HepG2 (cell line): ENCODE results near the gene TUBB3. TPM values are rescaled to one million over a fixed set of nuclear protein-coding genes. Genes with fewer than 3 reads are reported as not detected.
A peak's percentile ranks its signal among the peaks of the same experiment; 100 is the strongest.

ENCODE experiments used
- ARID3A ChIP-seq: IDR thresholded peaks from 2 replicates; pipeline ENCODE4 v1.6.1; 2012; ENCODE audit warnings: low read depth, low read length, improper control_type of control experiment
- ATAD3A ChIP-seq: sonication (generic); formaldehyde crosslinking; IDR thresholded peaks from 2 replicates; pipeline ENCODE4 v1.4.0; 2020; ENCODE audit warnings: missing genetic modification reagents
- ETS1 ChIP-seq: sonication (generic); formaldehyde crosslinking; IDR thresholded peaks from 2 replicates; pipeline ENCODE4 v1.4.0; 2020; ENCODE audit warnings: missing genetic modification reagents
- GPN1 ChIP-seq: sonication (generic); formaldehyde crosslinking; IDR thresholded peaks from 2 replicates; pipeline ENCODE4 v1.5.1; 2020; ENCODE audit warnings: missing genetic modification reagents, borderline replicate concordance
- IRX3 ChIP-seq: sonication (generic); formaldehyde crosslinking; IDR thresholded peaks from 2 replicates; pipeline ENCODE4 v1.8.1; 2023; ENCODE audit warnings: mild to moderate bottlenecking, low read depth, missing genetic modification reagents, borderline replicate concordance
- MTA1 ChIP-seq: sonication (generic); formaldehyde crosslinking; IDR thresholded peaks from 2 replicates; pipeline ENCODE4 v1.4.0; 2020; ENCODE audit warnings: missing genetic modification reagents, mild to moderate bottlenecking, borderline replicate concordance
- NFATC3 ChIP-seq: sonication (generic); formaldehyde crosslinking; IDR thresholded peaks from 2 replicates; pipeline ENCODE4 v1.5.1; 2020; ENCODE audit warnings: mild to moderate bottlenecking, missing genetic modification reagents
- RFX1 ChIP-seq: fragments of 450-650 bp; IDR thresholded peaks from 2 replicates; pipeline ENCODE4 v1.6.1; 2017
- SNAPC2 ChIP-seq: sonication (generic); formaldehyde crosslinking; IDR thresholded peaks from 2 replicates; pipeline ENCODE4 v1.8.1; 2022; ENCODE audit warnings: mild to moderate bottlenecking, missing genetic modification reagents
- SOX5 ChIP-seq: IDR thresholded peaks from 2 replicates; pipeline ENCODE4 v1.6.1; 2016; ENCODE audit warnings: borderline replicate concordance
- SRY ChIP-seq: sonication (generic); formaldehyde crosslinking; IDR thresholded peaks from 2 replicates; pipeline ENCODE4 v1.8.0; 2022; ENCODE audit warnings: mild to moderate bottlenecking, missing genetic modification reagents
- SUZ12 ChIP-seq: fragments of 150-350 bp; IDR thresholded peaks from 2 replicates; pipeline ENCODE4 v1.6.1; 2014; ENCODE audit warnings: low read depth, low read length
- ZNF34 ChIP-seq: sonication (generic); formaldehyde crosslinking; IDR thresholded peaks from 2 replicates; pipeline ENCODE4 v1.4.0; 2020; ENCODE audit warnings: mild to moderate bottlenecking, missing genetic modification reagents, borderline replicate concordance
- ZNF407 ChIP-seq: sonication (generic); formaldehyde crosslinking; IDR thresholded peaks from one replicate; pipeline ENCODE4 v1.5.1; 2020; ENCODE audit warnings: mild to moderate bottlenecking, missing genetic modification reagents; ENCODE audit errors: not compliant biosample characterization
- ZNF432 ChIP-seq: sonication (generic); formaldehyde crosslinking; IDR thresholded peaks from 2 replicates; pipeline ENCODE4 v1.5.0; 2020; ENCODE audit warnings: missing genetic modification reagents, mild to moderate bottlenecking, borderline replicate concordance
- ZNF580 ChIP-seq: IDR thresholded peaks from 2 replicates; pipeline ENCODE4 v1.6.1; 2016; ENCODE audit warnings: low read depth, borderline replicate concordance
- ZNF780A ChIP-seq: sonication (generic); formaldehyde crosslinking; IDR thresholded peaks from 2 replicates; pipeline ENCODE4 v1.8.0; 2022; ENCODE audit warnings: mild to moderate bottlenecking, missing genetic modification reagents, moderate library complexity
- ZSCAN22 ChIP-seq: sonication (generic); formaldehyde crosslinking; IDR thresholded peaks from 2 replicates; pipeline ENCODE4 v1.4.0; 2020; ENCODE audit warnings: mild to moderate bottlenecking, missing genetic modification reagents
- ZSCAN30 ChIP-seq: sonication (generic); formaldehyde crosslinking; IDR thresholded peaks from 2 replicates; pipeline ENCODE4 v1.5.0; 2020; ENCODE audit warnings: mild to moderate bottlenecking, missing genetic modification reagents
- polyA plus RNA-seq, 8 experiments: library from polyadenylated mRNA; depleted of rRNA in 3 of 8; stranded (reverse) in 7 of 8; unstranded in 1 of 8; fragments of >200 nt; fragmentation: Illumina TruSeq in 4 of 8; extraction: Trizol in 4 of 8; gene quantifications; 2 replicates each; pipeline versions ENCODE4 v1.2.1 to v1.2.3, GENCODE V29; 2011 to 2016; ENCODE audit warnings: low read depth in 4 of 8, missing spikeins in 1 of 8, mixed read lengths in 1 of 8; ENCODE audit not compliant: insufficient read depth in 1 of 8
- total RNA-seq, 5 experiments: library from RNA; depleted of rRNA; stranded (reverse); fragments of >200 nt; fragmentation: Illumina TruSeq; extraction: Trizol; gene quantifications; 2 replicates each; pipeline ENCODE4 v1.2.3, GENCODE V29; 2016; ENCODE audit warnings: low read depth in 1 of 5

TUBB3 gene
- total and polyA plus RNA-seq, 2 of the 13 experiments (the other 11 are each of a cell fraction or from before 2014, with no cell fraction given) = 110 to 185 TPM

- TF ChIP-seq NFATC3 (CRISPR knock-in tag) = no peak; the same call in 1 of the 2 replicates
- no peak; the same call in 1 of the 2 replicates for TF ChIP-seq SOX5 (CRISPR knock-in tag)
- no peak for TF ChIP-seq ATAD3A
- 0 out of 2 replicates have a peak, but pooled peaks have one; percentile 11 for TF ChIP-seq ZNF580 (CRISPR knock-in tag)
- TF ChIP-seq ZSCAN22 = no peak
- peak; percentile 92 for TF ChIP-seq SRY (CRISPR knock-in tag)
- no peak for TF ChIP-seq ZNF432 (CRISPR knock-in tag)
- no peak; the same call in 1 of the 2 replicates for TF ChIP-seq ZNF34
- TF ChIP-seq ZNF407 (CRISPR knock-in tag) = no peak
- TF ChIP-seq ZSCAN30 (CRISPR knock-in tag) = no peak
- no peak for TF ChIP-seq GPN1 (CRISPR knock-in tag)
- no peak for TF ChIP-seq IRX3 (CRISPR knock-in tag)
- no peak for TF ChIP-seq RFX1
- TF ChIP-seq ARID3A = no peak
- TF ChIP-seq MTA1 (CRISPR knock-in tag) = no peak
- TF ChIP-seq ETS1 (CRISPR knock-in tag) = no peak; the same call in 1 of the 2 replicates
- TF ChIP-seq SNAPC2 = no peak
- TF ChIP-seq SUZ12 = no peak
- no peak for TF ChIP-seq ZNF780A (CRISPR knock-in tag)
Measured at GRCh38 chr16:89922884-89923639, at the start of gene TUBB3 (continued).
